Tibial nerve (tissue), 4 donors: ENCODE data around the gene TXK.

Source experiments
- CTCF ChIP-seq, 5 experiments: fragments of 200-600 bp in 3 of 5; fragments of 450-650 bp in 2 of 5; sonication (generic) in 3 of 5; IDR thresholded peaks; one replicate each; pipeline ENCODE4 v1.5.1; 2016 to 2019; ENCODE audit warnings: antibody characterized with exemption in 5 of 5, mild to moderate bottlenecking in 3 of 5, moderate library complexity in 2 of 5
- EP300 ChIP-seq, 2 donors: sonication (generic); formaldehyde crosslinking; IDR thresholded peaks; one replicate each; pipeline ENCODE4 v1.6.1; 2017; ENCODE audit warnings: antibody characterized with exemption in 2 of 2, mild to moderate bottlenecking in 1 of 2
- POLR2A ChIP-seq, 2 donors: fragments of 450-650 bp; IDR thresholded peaks; one replicate each; pipeline ENCODE4 v1.6.1; 2017; ENCODE audit warnings: antibody characterized with exemption in 2 of 2, mild to moderate bottlenecking in 2 of 2, moderate library complexity in 2 of 2

- TF ChIP-seq CTCF (IDR thresholded peaks at IDR 0.05) (no peak), EP300 (IDR thresholded peaks at IDR 0.05) (no peak), POLR2A (IDR thresholded peaks at IDR 0.05) (no peak)
Measured at GRCh38 chr4:48049483-48049882, 84.6 kb downstream of the TXK start.
